ENCODE data around the gene NEK2.

Gene NEK2

GRCh38 chr1:211667065-211667617 lies 8.3 kb downstream of the NEK2 start:
- ATAC-seq: no peak
- TF ChIP-seq ZNF8 (CRISPR knock-in tag; IDR thresholded peaks at IDR 0.05) (no peak), BACH2 (CRISPR knock-in tag; IDR thresholded peaks at IDR 0.05; ENCODE audit: borderline replicate concordance) (no peak), ZC3H10 (CRISPR knock-in tag; IDR thresholded peaks at IDR 0.05) (no peak), ISL1 (CRISPR knock-in tag; IDR thresholded peaks at IDR 0.05) (no peak), PPARA (CRISPR knock-in tag; IDR thresholded peaks at IDR 0.05; ENCODE audit: borderline replicate concordance) (no peak), ZNF565 (CRISPR knock-in tag; conservative IDR thresholded peaks at IDR 0.05; ENCODE audit: low read depth) (no peak), TOX (CRISPR knock-in tag; IDR thresholded peaks at IDR 0.05; ENCODE audit: borderline replicate concordance) (no peak), TCF4 (CRISPR knock-in tag; IDR thresholded peaks at IDR 0.05; ENCODE audit: borderline replicate concordance) (no peak)
- TF ChIP-seq, protein P1, sequence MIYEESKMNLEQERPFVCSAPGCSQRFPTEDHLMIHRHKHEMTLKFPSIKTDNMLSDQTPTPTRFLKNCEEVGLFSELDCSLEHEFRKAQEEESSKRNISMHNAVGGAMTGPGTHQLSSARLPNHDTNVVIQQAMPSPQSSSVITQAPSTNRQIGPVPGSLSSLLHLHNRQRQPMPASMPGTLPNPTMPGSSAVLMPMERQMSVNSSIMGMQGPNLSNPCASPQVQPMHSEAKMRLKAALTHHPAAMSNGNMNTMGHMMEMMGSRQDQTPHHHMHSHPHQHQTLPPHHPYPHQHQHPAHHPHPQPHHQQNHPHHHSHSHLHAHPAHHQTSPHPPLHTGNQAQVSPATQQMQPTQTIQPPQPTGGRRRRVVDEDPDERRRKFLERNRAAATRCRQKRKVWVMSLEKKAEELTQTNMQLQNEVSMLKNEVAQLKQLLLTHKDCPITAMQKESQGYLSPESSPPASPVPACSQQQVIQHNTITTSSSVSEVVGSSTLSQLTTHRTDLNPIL (CRISPR knock-in tag; IDR thresholded peaks at IDR 0.05; ENCODE audit: low read depth): no peak
- TF ChIP-seq, protein P2, sequence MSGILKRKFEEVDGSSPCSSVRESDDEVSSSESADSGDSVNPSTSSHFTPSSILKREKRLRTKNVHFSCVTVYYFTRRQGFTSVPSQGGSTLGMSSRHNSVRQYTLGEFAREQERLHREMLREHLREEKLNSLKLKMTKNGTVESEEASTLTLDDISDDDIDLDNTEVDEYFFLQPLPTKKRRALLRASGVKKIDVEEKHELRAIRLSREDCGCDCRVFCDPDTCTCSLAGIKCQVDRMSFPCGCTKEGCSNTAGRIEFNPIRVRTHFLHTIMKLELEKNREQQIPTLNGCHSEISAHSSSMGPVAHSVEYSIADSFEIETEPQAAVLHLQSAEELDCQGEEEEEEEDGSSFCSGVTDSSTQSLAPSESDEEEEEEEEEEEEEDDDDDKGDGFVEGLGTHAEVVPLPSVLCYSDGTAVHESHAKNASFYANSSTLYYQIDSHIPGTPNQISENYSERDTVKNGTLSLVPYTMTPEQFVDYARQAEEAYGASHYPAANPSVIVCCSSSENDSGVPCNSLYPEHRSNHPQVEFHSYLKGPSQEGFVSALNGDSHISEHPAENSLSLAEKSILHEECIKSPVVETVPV (CRISPR knock-in tag; IDR thresholded peaks at IDR 0.05): no peak

DNA sequence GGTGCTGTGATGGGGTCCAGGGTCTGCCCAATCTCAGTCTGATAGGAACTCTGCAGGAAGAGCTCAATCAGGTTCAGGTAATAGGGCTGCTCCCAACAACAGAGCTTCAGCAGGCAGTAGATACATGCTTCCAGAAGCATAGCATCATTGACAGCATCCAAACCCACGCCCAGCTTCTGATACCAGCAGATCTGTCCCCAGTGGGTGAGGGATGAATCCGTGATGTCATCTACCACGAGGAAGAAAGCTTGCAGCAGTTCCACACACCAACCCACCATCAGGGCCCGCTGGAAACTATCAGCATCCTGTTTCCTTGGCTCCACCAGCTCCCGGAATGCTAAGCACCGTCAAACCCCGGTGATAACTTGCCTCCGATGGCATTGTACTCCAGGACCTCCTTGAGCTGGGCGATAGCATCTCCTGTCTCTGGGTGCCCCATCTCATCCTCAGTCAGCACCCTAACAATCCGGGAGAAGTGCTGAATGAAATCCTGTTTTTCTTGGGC lies 14.7 kb downstream of the NEK2 start:
- TF ChIP-seq GLIS3 (CRISPR knock-in tag; IDR thresholded peaks at IDR 0.05): no peak
- no peak for TF ChIP-seq ARNTL (CRISPR knock-in tag; IDR thresholded peaks at IDR 0.05; ENCODE audit: borderline replicate concordance, low read depth)
- TF ChIP-seq ZFP3 (CRISPR knock-in tag; IDR thresholded peaks at IDR 0.05): no peak
- no peak for TF ChIP-seq TCF4 (CRISPR knock-in tag; IDR thresholded peaks at IDR 0.05; ENCODE audit: borderline replicate concordance)
- no peak for TF ChIP-seq ZNF8 (CRISPR knock-in tag; IDR thresholded peaks at IDR 0.05)
- no peak for TF ChIP-seq SNAI2 (CRISPR knock-in tag; IDR thresholded peaks at IDR 0.05)
- no peak for TF ChIP-seq OSR1 (CRISPR knock-in tag; IDR thresholded peaks at IDR 0.05)
- TF ChIP-seq TOX (CRISPR knock-in tag; IDR thresholded peaks at IDR 0.05; ENCODE audit: borderline replicate concordance): no peak
- TF ChIP-seq ZFP30 (CRISPR knock-in tag; IDR thresholded peaks at IDR 0.05): no peak
- no peak for TF ChIP-seq CSDC2 (CRISPR knock-in tag; IDR thresholded peaks at IDR 0.05)
- TF ChIP-seq, protein P2 (CRISPR knock-in tag; IDR thresholded peaks at IDR 0.05): no peak
- TF ChIP-seq TSHZ2 (CRISPR knock-in tag; IDR thresholded peaks at IDR 0.05): no peak
- TF ChIP-seq POU6F1 (CRISPR knock-in tag; IDR thresholded peaks at IDR 0.05; ENCODE audit: borderline replicate concordance, low read depth): no peak
- TF ChIP-seq, protein P3, sequence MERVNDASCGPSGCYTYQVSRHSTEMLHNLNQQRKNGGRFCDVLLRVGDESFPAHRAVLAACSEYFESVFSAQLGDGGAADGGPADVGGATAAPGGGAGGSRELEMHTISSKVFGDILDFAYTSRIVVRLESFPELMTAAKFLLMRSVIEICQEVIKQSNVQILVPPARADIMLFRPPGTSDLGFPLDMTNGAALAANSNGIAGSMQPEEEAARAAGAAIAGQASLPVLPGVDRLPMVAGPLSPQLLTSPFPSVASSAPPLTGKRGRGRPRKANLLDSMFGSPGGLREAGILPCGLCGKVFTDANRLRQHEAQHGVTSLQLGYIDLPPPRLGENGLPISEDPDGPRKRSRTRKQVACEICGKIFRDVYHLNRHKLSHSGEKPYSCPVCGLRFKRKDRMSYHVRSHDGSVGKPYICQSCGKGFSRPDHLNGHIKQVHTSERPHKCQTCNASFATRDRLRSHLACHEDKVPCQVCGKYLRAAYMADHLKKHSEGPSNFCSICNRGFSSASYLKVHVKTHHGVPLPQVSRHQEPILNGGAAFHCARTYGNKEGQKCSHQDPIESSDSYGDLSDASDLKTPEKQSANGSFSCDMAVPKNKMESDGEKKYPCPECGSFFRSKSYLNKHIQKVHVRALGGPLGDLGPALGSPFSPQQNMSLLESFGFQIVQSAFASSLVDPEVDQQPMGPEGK (CRISPR knock-in tag; IDR thresholded peaks at IDR 0.05; ENCODE audit: borderline replicate concordance): no peak
- no peak for TF ChIP-seq RARB (CRISPR knock-in tag; IDR thresholded peaks at IDR 0.05)
- TF ChIP-seq ISL1 (CRISPR knock-in tag; IDR thresholded peaks at IDR 0.05): no peak
- TF ChIP-seq ESRRG (CRISPR knock-in tag; IDR thresholded peaks at IDR 0.05): no peak
- no peak for TF ChIP-seq ZNF565 (CRISPR knock-in tag; conservative IDR thresholded peaks at IDR 0.05; ENCODE audit: low read depth)
- TF ChIP-seq PPARA (CRISPR knock-in tag; IDR thresholded peaks at IDR 0.05; ENCODE audit: borderline replicate concordance): no peak
- ATAC-seq: no peak

Measured in SK-N-SH treated with all-trans-retinoic acid at 6 μM for 48 hours (cell line).